ENCODE results near the gene ZNF385B.

The ZNF385B gene

GRCh38 chr2:179521944-179522343, 339.5 kb downstream of the ZNF385B start:
- no peaks in the 10 kb centered on the region for H3K27me3 ChIP-seq
- H3K4me3 ChIP-seq (ENCODE audit: low read depth in 1 of 2, low read length in 1 of 2), result no peak overlapping the region
- no peaks in the 10 kb centered on the region for H3K36me3 ChIP-seq
- no peaks in the 10 kb centered on the region for H3K9me3 ChIP-seq
- H3K4me1 ChIP-seq (ENCODE audit: control insufficient read depth in 1 of 2, insufficient read depth in 1 of 2, low read depth in 1 of 2, low read length in 1 of 2), result no peaks in the 10 kb centered on the region
- no peak overlapping the region for H3K27ac ChIP-seq
- TF ChIP-seq, protein P1, sequence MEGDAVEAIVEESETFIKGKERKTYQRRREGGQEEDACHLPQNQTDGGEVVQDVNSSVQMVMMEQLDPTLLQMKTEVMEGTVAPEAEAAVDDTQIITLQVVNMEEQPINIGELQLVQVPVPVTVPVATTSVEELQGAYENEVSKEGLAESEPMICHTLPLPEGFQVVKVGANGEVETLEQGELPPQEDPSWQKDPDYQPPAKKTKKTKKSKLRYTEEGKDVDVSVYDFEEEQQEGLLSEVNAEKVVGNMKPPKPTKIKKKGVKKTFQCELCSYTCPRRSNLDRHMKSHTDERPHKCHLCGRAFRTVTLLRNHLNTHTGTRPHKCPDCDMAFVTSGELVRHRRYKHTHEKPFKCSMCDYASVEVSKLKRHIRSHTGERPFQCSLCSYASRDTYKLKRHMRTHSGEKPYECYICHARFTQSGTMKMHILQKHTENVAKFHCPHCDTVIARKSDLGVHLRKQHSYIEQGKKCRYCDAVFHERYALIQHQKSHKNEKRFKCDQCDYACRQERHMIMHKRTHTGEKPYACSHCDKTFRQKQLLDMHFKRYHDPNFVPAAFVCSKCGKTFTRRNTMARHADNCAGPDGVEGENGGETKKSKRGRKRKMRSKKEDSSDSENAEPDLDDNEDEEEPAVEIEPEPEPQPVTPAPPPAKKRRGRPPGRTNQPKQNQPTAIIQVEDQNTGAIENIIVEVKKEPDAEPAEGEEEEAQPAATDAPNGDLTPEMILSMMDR (IDR thresholded peaks at IDR 0.05), result no peak

DNA sequence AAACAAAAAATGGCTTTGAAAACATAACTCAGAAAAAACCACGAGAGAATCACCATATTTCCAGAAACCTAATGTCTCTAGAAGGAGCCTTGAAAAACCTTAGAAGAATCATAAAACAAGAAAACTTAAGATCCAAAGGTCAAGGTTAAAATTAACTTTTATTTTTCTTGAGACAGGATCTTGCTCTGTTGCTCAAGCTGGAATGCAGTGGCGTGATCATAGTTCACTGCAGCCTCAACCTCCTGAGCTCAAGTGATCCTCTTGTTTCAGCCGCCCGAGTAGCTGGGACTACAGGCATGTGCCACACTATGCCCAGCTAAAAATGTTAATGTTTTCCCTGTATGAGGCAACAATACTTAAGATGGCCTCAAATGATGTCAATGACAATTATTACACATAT, 342.6 kb downstream of the ZNF385B start:
- no peak overlapping the region for H3K27ac ChIP-seq

DNA sequence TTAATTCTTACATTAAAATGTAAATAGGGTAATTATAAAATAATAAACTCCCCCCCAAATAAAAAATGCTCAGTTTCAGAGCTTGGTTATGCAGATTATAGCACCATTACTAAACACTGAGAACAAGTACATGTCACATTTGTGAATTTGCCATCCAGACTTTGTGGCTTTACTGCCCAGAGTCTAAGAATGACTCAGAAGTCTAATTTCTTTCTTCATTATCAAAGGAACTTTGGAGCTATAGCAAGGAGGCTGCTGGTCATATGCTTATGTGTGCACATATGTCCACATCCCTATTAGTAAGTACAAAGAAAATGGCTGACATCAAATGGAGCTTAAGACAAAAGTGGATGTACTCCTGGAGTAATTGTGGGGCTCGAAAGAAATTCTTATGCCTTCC, 348.2 kb downstream of the ZNF385B start:
- Histone ChIP-seq H3K4me1 (ENCODE audit: control insufficient read depth in 1 of 2, insufficient read depth in 1 of 2, low read depth in 1 of 2, low read length in 1 of 2) (no peaks in the 10 kb centered on the region), H3K4me3 (ENCODE audit: low read depth in 1 of 2, low read length in 1 of 2) (no peak overlapping the region), H3K27ac (no peak overlapping the region), H3K36me3 (no peaks in the 10 kb centered on the region), H3K27me3 (no peaks in the 10 kb centered on the region), H3K9me3 (no peaks in the 10 kb centered on the region)
- TF ChIP-seq, protein P1 (IDR thresholded peaks at IDR 0.05), result no peak

More for the DNA sequence above, 342.6 kb downstream of the ZNF385B start:
- Histone ChIP-seq H3K27me3 (no peaks in the 10 kb centered on the region), H3K4me3 (ENCODE audit: low read depth in 1 of 2, low read length in 1 of 2) (no peak overlapping the region), H3K4me1 (ENCODE audit: control insufficient read depth in 1 of 2, insufficient read depth in 1 of 2, low read depth in 1 of 2, low read length in 1 of 2) (no peaks in the 10 kb centered on the region), H3K36me3 (no peaks in the 10 kb centered on the region), H3K9me3 (no peaks in the 10 kb centered on the region)
- TF ChIP-seq, protein P1 (IDR thresholded peaks at IDR 0.05), result no peak

- Histone ChIP-seq H3K4me1 (ENCODE audit: control insufficient read depth in 1 of 2, insufficient read depth in 1 of 2, low read depth in 1 of 2, low read length in 1 of 2) (no peaks in the 10 kb centered on the region), H3K27me3 (no peaks in the 10 kb centered on the region), H3K9me3 (no peaks in the 10 kb centered on the region), H3K4me3 (ENCODE audit: low read depth in 1 of 2, low read length in 1 of 2) (no peak overlapping the region), H3K36me3 (no peaks in the 10 kb centered on the region), H3K27ac (no peak overlapping the region)
- TF ChIP-seq, protein P1 (IDR thresholded peaks at IDR 0.05), result no peak
Observed at GRCh38 chr2:179512281-179513035, 349.0 kb downstream of the ZNF385B start.

DNA sequence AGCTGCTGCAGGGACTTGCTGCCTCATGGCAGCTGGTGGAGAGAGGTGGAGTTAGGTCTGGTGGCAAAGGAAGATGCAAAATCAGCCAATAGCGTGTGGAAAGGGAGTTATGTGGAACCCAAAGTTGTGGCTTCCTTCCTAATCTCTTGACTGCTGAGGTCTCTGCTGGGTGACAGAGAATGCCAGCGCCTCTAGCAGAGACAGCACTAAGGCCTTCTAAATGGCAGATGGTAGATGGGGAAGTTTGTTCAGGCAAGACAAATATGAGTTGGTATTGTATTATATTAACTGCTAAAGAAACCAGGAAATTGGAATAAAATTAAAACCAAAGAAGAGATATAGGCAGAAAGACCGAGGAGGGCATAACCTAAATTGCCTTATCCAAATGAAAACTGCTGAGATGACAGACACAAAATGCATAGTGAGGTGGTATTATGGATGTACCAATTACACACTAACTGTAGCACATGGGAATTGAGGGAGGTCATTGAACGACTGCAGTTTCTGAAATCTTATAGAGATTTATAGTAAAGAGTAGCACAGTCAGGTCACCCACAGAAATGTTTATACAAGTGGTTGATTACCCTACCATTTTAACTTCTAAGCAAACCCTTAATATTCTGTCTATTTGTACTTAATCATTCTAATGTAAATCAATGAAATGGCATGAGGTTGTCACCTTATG, 350.2 kb downstream of the ZNF385B start:
- no peaks in the 10 kb centered on the region for H3K27me3 ChIP-seq
- H3K9me3 ChIP-seq, result no peaks in the 10 kb centered on the region
- TF ChIP-seq, protein P1 (IDR thresholded peaks at IDR 0.05), result no peak
- H3K4me3 ChIP-seq (ENCODE audit: low read depth in 1 of 2, low read length in 1 of 2), result no peak overlapping the region
- H3K4me1 ChIP-seq (ENCODE audit: control insufficient read depth in 1 of 2, insufficient read depth in 1 of 2, low read depth in 1 of 2, low read length in 1 of 2), result no peaks in the 10 kb centered on the region
- H3K36me3 ChIP-seq, result no peaks in the 10 kb centered on the region
- no peak overlapping the region for H3K27ac ChIP-seq
